GM06990 (cell line): Measurements from ENCODE around the gene UQCRC2.

Source experiments
- DNase-seq: peaks from one replicate; pipeline ENCODE4 v3.0.0-alpha.2; 2011; ENCODE audit not compliant: insufficient read length; ENCODE audit errors: extremely low read depth
- H3K27me3 ChIP-seq: replicated peaks from 2 replicates; pipeline ENCODE4 v1.6.0; 2011; ENCODE audit warnings: low read length; ENCODE audit not compliant: control insufficient read depth, insufficient read depth
- H3K36me3 ChIP-seq: 2 replicates; pipeline ENCODE4 v1.5.1; 2011; ENCODE audit warnings: low read length; ENCODE audit not compliant: control insufficient read depth, insufficient read depth
- H3K4me3 ChIP-seq: replicated peaks from 2 replicates; pipeline ENCODE4 v1.5.1; 2011; ENCODE audit warnings: low read depth, mild to moderate bottlenecking, control low read depth, low read length
- TF ChIP-seq, protein P1 (sequence below): IDR thresholded peaks from 2 replicates; pipeline ENCODE4 v1.5.1; 2011; ENCODE audit warnings: low read length, control low read depth, mild to moderate bottlenecking, inconsistent platforms; ENCODE audit not compliant: insufficient read depth, poor library complexity, severe bottlenecking

The UQCRC2 gene

DNA sequence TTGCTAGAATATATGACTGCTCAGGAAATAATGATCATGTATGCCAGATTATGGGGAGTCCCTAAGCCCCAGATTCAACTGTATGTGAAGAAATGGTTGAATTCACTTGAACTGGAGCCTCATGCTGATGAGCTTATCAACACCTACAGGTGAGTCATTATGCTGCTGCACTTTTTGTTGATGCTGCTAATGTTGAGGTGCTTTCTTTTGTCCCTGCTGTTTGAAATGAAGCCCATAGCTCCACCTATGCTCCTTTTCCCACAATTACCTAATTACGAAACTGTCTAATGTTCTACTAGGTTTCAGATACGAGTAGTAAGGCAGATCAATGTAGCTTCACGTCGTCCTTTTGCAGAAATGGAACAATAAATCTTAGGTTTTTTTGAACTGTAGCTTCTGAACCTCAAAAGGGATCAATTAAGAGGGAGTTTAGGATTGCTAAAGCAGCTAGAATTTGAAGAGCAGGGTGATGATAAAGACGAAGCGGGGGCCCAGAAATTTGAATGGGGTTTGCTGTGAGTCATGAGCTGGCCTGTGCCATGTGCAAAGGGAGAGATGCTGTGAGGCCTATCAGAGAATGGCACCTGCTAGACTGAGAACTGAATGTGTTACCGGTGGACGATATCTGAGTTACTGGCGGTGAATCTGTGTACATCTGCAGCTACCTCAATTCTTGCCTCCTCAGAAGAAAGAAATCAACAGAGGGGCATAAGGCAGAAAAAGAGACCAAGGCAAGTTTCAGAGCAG, 6.1 kb upstream of the UQCRC2 start:
- H3K27me3 ChIP-seq = no peaks in the 10 kb centered on the region
- TF ChIP-seq, protein P1, sequence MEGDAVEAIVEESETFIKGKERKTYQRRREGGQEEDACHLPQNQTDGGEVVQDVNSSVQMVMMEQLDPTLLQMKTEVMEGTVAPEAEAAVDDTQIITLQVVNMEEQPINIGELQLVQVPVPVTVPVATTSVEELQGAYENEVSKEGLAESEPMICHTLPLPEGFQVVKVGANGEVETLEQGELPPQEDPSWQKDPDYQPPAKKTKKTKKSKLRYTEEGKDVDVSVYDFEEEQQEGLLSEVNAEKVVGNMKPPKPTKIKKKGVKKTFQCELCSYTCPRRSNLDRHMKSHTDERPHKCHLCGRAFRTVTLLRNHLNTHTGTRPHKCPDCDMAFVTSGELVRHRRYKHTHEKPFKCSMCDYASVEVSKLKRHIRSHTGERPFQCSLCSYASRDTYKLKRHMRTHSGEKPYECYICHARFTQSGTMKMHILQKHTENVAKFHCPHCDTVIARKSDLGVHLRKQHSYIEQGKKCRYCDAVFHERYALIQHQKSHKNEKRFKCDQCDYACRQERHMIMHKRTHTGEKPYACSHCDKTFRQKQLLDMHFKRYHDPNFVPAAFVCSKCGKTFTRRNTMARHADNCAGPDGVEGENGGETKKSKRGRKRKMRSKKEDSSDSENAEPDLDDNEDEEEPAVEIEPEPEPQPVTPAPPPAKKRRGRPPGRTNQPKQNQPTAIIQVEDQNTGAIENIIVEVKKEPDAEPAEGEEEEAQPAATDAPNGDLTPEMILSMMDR = no peak
- DNase-seq = peak; percentile 40
- no peak overlapping the region for H3K4me3 ChIP-seq
- H3K36me3 ChIP-seq = no peaks in the 10 kb centered on the region

DNA sequence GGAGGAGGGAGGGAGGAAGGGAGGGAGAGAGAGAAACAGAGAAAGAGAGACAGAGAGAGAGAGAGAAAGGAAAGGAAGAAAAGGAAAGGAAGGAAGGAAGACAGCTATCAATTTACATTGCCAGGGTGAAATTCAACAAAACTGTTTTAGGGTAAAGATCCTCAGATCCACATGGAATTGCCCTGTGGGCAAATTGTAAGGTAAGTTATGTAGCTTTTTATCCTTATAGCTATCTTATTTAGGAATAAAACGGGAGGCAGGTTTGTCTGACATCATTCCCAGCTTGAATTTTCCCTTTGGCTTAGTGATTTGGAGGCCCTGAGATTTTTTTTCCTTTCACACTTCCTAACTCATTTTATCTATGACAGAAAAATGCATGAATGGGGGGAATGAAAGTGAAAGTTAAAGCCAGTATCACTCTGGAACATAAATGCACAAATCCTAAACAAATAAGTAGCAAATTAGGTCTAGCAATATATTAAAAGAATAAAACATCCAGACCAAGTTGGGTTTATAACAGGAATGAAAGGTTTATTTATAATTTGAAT, 3.4 kb upstream of the UQCRC2 start:
- H3K27me3 ChIP-seq = no peaks in the 10 kb centered on the region
- TF ChIP-seq, protein P1 = no peak
- H3K36me3 ChIP-seq = no peaks in the 10 kb centered on the region
- H3K4me3 ChIP-seq = no peak overlapping the region
- no peak for DNase-seq

DNA sequence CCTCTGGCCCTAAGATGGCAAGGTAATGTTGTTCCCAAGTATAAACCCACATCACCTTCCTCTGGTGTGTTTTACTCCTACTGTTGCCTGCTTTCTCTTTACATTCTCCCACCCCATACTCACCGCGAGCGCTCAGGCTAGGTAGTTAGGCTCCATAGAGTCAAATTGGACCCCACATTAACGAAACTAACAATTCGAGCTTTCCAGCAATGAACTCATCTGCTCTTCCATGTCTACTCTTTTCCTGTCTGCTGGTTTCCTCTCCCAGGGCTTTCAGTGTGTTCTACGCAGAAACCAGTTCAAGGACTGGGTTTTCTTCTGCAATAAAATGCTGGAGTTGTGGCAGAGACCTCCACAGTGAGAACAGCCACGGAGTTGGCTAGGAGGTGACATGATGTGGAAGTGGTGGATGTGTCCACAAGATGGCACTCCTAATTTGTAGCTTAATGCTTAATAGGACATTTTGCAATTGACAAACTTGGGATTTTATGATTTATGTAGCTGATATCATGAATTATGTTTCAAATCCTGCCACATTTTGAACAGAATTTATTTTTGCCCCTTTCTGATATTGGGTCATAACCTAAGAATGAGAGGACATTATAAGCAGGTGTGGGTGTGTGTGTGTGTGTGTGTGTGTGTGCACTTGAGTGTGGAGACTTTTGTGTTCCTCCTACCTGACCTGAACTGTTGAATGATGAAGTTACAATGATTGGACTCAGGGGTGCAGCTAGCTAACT, 2.2 kb upstream of the UQCRC2 start:
- no peak for DNase-seq
- no peak overlapping the region for H3K4me3 ChIP-seq
- H3K36me3 ChIP-seq = no peaks in the 10 kb centered on the region; the same call in 1 of the 2 replicates
- TF ChIP-seq, protein P1 = peak; percentile 26
- H3K27me3 ChIP-seq = no peaks in the 10 kb centered on the region

DNA sequence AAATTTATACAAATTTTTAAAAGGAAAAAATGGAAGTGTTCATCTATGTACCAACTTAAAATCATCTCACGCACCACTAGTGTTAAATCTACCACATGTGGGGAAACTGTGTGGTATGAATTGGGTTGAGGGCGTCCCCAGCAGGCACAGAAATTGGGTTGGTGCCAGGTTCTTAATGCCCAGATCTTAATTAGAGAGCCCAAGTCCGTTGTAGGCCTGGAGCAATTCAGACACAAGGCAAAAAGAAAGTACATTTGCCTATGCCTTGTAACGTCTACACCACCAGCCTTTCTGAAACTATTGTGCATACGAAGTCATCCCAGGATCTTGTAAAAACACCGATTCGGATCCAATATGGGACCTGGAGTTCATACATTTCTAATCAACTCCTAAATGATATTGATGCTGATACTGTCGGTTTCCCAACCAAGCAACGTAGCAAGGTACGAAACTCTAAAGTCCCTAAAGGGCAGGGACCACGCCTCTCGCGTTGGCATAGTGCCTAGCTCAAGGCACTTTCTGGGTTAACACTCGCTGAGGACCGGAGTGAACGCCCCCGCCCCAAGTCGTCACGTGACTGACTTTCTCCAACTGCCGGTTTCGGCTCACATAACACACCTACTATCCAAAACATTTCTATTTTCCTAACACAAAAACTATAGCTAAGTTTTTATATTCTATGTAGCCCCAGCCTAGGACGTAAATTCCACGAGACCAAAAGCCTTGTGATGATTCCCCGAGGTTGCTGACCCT, 945 bp upstream of the UQCRC2 start:
- peaks cover 4% of the 10 kb centered on the region for H3K36me3 ChIP-seq
- no peak for DNase-seq
- TF ChIP-seq, protein P1 = no peak

DNA sequence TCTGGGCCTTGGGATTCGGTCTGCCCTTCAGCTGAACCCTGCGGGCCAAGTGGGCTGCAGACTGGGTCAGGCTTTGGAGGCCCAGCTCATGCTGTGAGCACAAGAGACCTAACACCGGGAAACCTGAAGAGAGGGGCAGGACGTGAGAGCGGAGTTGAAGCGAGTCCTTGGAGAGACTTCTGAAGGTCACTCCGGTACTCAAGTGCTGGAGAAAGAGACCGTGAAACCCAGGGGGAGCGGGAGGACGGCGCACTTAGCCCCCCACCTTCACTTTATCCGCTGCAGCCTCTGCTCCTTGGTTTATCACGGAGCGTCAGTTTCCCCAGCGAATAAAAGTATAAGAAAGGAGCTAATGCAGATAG, 361 bp downstream of the UQCRC2 start:
- TF ChIP-seq, protein P1 = no peak
- Histone ChIP-seq H3K4me3 (peak overlapping the region; percentile 99), H3K36me3 (peaks cover 5% of the 10 kb centered on the region), H3K27me3 (no peaks in the 10 kb centered on the region)
- DNase-seq = no peak

More for the DNA sequence above, 945 bp upstream of the UQCRC2 start:
- Histone ChIP-seq H3K27me3 (no peaks in the 10 kb centered on the region), H3K4me3 (peak overlapping the region; percentile 99)
